ENCODE results near the gene TUSC7.

The TUSC7 gene

DNA sequence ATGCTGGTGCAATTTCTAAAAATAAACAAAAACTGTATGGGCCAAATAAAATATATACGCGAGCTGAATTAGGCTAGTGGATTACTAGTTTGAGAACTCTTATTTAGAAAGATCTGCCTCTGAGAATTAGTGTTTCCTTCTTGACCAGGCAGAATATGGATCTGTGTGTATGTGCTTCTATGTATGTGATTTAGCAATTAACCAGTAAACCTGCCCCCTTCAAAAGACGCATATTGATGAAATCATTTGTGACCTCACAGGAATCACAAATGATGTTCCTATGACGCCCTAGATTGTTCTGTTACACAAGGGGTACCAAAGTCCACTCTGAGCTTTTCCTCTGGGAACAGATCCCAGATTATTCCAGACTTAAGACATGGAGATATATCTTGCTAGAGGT is at the start of gene TUSC7:
Gene TUSC7, plus strand, starts transcription at position 301 of the 400 bp plus-strand sequence.
- Histone ChIP-seq H3K4me3 (ENCODE audit: low read length) (no peak within 1 kb of the TSS), H3K9ac (ENCODE audit: low read length) (no peak within 1 kb of the TSS), H3K27me3 (ENCODE audit: low read depth, low read length) (no peaks in the 10 kb centered on the region), H3K36me3 (replicated peaks; ENCODE audit: low read depth, low read length) (no peaks in the 10 kb centered on the region), H3K27ac (ENCODE audit: low read length) (no peak within 1 kb of the TSS), H4K20me1 (ENCODE audit: insufficient read depth, low read length) (no peaks in the 10 kb centered on the region), H3K79me2 (ENCODE audit: low read length) (no peaks in the 10 kb centered on the region), H3K9me3 (ENCODE audit: insufficient read depth, low read length) (no peaks in the 10 kb centered on the region), H3K4me2 (ENCODE audit: low read length) (no peak within 1 kb of the TSS), H3K4me1 (ENCODE audit: low read length) (no peaks in the 10 kb centered on the region), H2AFZ (ENCODE audit: low read depth, low read length) (no peak within 1 kb of the TSS)
- TF ChIP-seq EZH2phosphoT487 (IDR thresholded peaks at IDR 0.05; ENCODE audit: low read depth) = no peak
- TF ChIP-seq, protein P1, sequence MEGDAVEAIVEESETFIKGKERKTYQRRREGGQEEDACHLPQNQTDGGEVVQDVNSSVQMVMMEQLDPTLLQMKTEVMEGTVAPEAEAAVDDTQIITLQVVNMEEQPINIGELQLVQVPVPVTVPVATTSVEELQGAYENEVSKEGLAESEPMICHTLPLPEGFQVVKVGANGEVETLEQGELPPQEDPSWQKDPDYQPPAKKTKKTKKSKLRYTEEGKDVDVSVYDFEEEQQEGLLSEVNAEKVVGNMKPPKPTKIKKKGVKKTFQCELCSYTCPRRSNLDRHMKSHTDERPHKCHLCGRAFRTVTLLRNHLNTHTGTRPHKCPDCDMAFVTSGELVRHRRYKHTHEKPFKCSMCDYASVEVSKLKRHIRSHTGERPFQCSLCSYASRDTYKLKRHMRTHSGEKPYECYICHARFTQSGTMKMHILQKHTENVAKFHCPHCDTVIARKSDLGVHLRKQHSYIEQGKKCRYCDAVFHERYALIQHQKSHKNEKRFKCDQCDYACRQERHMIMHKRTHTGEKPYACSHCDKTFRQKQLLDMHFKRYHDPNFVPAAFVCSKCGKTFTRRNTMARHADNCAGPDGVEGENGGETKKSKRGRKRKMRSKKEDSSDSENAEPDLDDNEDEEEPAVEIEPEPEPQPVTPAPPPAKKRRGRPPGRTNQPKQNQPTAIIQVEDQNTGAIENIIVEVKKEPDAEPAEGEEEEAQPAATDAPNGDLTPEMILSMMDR (IDR thresholded peaks at IDR 0.05; ENCODE audit: low read depth, low read length) = no peak

DNA sequence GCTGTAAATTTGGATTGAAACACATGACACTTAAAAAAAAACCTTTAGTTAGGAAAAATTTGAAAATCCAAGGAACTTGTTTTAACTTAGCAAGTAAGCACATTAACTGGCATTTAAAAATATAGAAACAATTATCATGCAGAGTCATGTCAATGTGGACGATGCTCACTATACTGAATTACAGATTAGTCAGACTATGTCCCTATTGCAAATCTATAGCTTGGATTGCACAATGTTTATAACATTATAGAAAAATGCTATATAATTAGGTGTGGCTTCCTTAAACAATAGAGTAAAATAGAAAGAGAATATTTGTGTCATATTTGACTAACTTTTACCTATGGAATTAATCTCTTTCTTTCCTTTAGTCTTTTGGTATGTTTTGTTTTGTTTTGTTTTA is 48.4 kb upstream of the TUSC7 start:
- Histone ChIP-seq H3K4me1 (ENCODE audit: low read length) (no peaks in the 10 kb centered on the region), H3K9ac (ENCODE audit: low read length) (no peak overlapping the region), H3K9me3 (ENCODE audit: insufficient read depth, low read length) (no peaks in the 10 kb centered on the region), H2AFZ (ENCODE audit: low read depth, low read length) (no peak overlapping the region), H3K4me3 (ENCODE audit: low read length) (no peak overlapping the region), H4K20me1 (ENCODE audit: insufficient read depth, low read length) (no peaks in the 10 kb centered on the region), H3K79me2 (ENCODE audit: low read length) (no peaks in the 10 kb centered on the region), H3K4me2 (ENCODE audit: low read length) (no peak overlapping the region), H3K36me3 (replicated peaks; ENCODE audit: low read depth, low read length) (no peaks in the 10 kb centered on the region), H3K27me3 (ENCODE audit: low read depth, low read length) (no peaks in the 10 kb centered on the region), H3K27ac (ENCODE audit: low read length) (no peak overlapping the region)
- TF ChIP-seq EZH2phosphoT487 (IDR thresholded peaks at IDR 0.05; ENCODE audit: low read depth) = no peak
- TF ChIP-seq, protein P1 (IDR thresholded peaks at IDR 0.05; ENCODE audit: low read depth, low read length) = no peak

GRCh38 chr3:116663161-116664110 is 46.1 kb upstream of the TUSC7 start:
- no peaks in the 10 kb centered on the region for H3K4me1 ChIP-seq (ENCODE audit: low read length)

GRCh38 chr3:116667324-116667723 is 42.3 kb upstream of the TUSC7 start:
- Histone ChIP-seq H3K27ac (ENCODE audit: low read length) (no peak overlapping the region), H3K27me3 (ENCODE audit: low read depth, low read length) (no peaks in the 10 kb centered on the region), H3K9me3 (ENCODE audit: insufficient read depth, low read length) (no peaks in the 10 kb centered on the region), H3K36me3 (replicated peaks; ENCODE audit: low read depth, low read length) (no peaks in the 10 kb centered on the region), H2AFZ (ENCODE audit: low read depth, low read length) (no peak overlapping the region), H3K4me1 (ENCODE audit: low read length) (no peaks in the 10 kb centered on the region), H3K9ac (ENCODE audit: low read length) (no peak overlapping the region), H3K4me2 (ENCODE audit: low read length) (no peak overlapping the region), H3K4me3 (ENCODE audit: low read length) (no peak overlapping the region), H4K20me1 (ENCODE audit: insufficient read depth, low read length) (no peaks in the 10 kb centered on the region), H3K79me2 (ENCODE audit: low read length) (no peaks in the 10 kb centered on the region)
- TF ChIP-seq EZH2phosphoT487 (IDR thresholded peaks at IDR 0.05; ENCODE audit: low read depth) = no peak
- TF ChIP-seq, protein P1 (IDR thresholded peaks at IDR 0.05; ENCODE audit: low read depth, low read length) = no peak

More at GRCh38 chr3:116663161-116664110, 46.1 kb upstream of the TUSC7 start:
- Histone ChIP-seq H3K4me3 (ENCODE audit: low read length) (no peak overlapping the region), H2AFZ (ENCODE audit: low read depth, low read length) (no peak overlapping the region), H3K9me3 (ENCODE audit: insufficient read depth, low read length) (no peaks in the 10 kb centered on the region), H3K27ac (ENCODE audit: low read length) (no peak overlapping the region), H3K79me2 (ENCODE audit: low read length) (no peaks in the 10 kb centered on the region), H4K20me1 (ENCODE audit: insufficient read depth, low read length) (no peaks in the 10 kb centered on the region), H3K36me3 (replicated peaks; ENCODE audit: low read depth, low read length) (no peaks in the 10 kb centered on the region), H3K4me2 (ENCODE audit: low read length) (no peak overlapping the region), H3K9ac (ENCODE audit: low read length) (no peak overlapping the region), H3K27me3 (ENCODE audit: low read depth, low read length) (no peaks in the 10 kb centered on the region)
- TF ChIP-seq, protein P1 (IDR thresholded peaks at IDR 0.05; ENCODE audit: low read depth, low read length) = no peak
- no peak for TF ChIP-seq EZH2phosphoT487 (IDR thresholded peaks at IDR 0.05; ENCODE audit: low read depth)

Data from OCI-LY3 (cell line).